HEK293 (cell line): ENCODE measurements around the gene MPC1.
A peak's percentile ranks its signal among the peaks of the same experiment; 100 is the strongest.

ENCODE experiments used
- BCL11A ChIP-seq: fragments of 450-650 bp; formaldehyde crosslinking; IDR thresholded peaks from 2 replicates; pipeline ENCODE4 v1.5.1; 2016; ENCODE audit warnings: low read depth, missing biosample characterization, missing genetic modification characterization
- BCL6B ChIP-seq: fragments of 450-650 bp; formaldehyde crosslinking; IDR thresholded peaks from 2 replicates; pipeline ENCODE4 v1.5.1; 2017; ENCODE audit warnings: missing biosample characterization, missing genetic modification characterization
- EGR2 ChIP-seq: fragments of 450-650 bp; formaldehyde crosslinking; IDR thresholded peaks from 2 replicates; pipeline ENCODE4 v1.5.1; 2016; ENCODE audit warnings: low read depth, missing biosample characterization, missing genetic modification characterization
- FEZF1 ChIP-seq: fragments of 450-650 bp; formaldehyde crosslinking; IDR thresholded peaks from 2 replicates; pipeline ENCODE4 v1.5.1; 2016; ENCODE audit warnings: missing biosample characterization, missing genetic modification characterization
- KLF1 ChIP-seq: fragments of 450-650 bp; formaldehyde crosslinking; IDR thresholded peaks from 2 replicates; pipeline ENCODE4 v1.5.1; 2016; ENCODE audit warnings: missing biosample characterization, missing genetic modification characterization
- KLF7 ChIP-seq: fragments of 450-650 bp; formaldehyde crosslinking; IDR thresholded peaks from 2 replicates; pipeline ENCODE4 v1.5.1; 2016; ENCODE audit warnings: missing biosample characterization, missing genetic modification characterization, borderline replicate concordance
- OSR2 ChIP-seq: fragments of 450-650 bp; formaldehyde crosslinking; IDR thresholded peaks from 2 replicates; pipeline ENCODE4 v1.5.1; 2016; ENCODE audit warnings: missing biosample characterization, missing genetic modification characterization
- REPIN1 ChIP-seq: fragments of 450-650 bp; formaldehyde crosslinking; IDR thresholded peaks from 2 replicates; pipeline ENCODE4 v1.5.1; 2017; ENCODE audit warnings: missing biosample characterization, missing genetic modification characterization, low read depth
- SCRT1 ChIP-seq: fragments of 450-650 bp; formaldehyde crosslinking; IDR thresholded peaks from 2 replicates; pipeline ENCODE4 v1.5.1; 2016; ENCODE audit warnings: missing biosample characterization, missing genetic modification characterization, borderline replicate concordance
- TRIM28 ChIP-seq: IDR thresholded peaks from 2 replicates; pipeline ENCODE4 v1.6.1; 2011; ENCODE audit warnings: low read length, control low read depth, borderline replicate concordance
- TSHZ1 ChIP-seq: fragments of 450-650 bp; formaldehyde crosslinking; IDR thresholded peaks from 2 replicates; pipeline ENCODE4 v1.5.1; 2016; ENCODE audit warnings: missing biosample characterization, missing genetic modification characterization, borderline replicate concordance
- ZBTB20 ChIP-seq: fragments of 450-650 bp; formaldehyde crosslinking; IDR thresholded peaks from 2 replicates; pipeline ENCODE4 v1.5.1; 2016; ENCODE audit warnings: missing biosample characterization, missing genetic modification characterization
- ZBTB21 ChIP-seq: fragments of 450-650 bp; formaldehyde crosslinking; IDR thresholded peaks from 2 replicates; pipeline ENCODE4 v1.5.1; 2017; ENCODE audit warnings: missing biosample characterization, missing genetic modification characterization
- ZBTB7A ChIP-seq: fragments of 450-650 bp; formaldehyde crosslinking; IDR thresholded peaks from 2 replicates; pipeline ENCODE4 v1.5.1; 2016; ENCODE audit warnings: low read depth, missing biosample characterization, missing genetic modification characterization
- ZNF10 ChIP-seq: fragments of 450-650 bp; formaldehyde crosslinking; IDR thresholded peaks from 2 replicates; pipeline ENCODE4 v1.5.1; 2017; ENCODE audit warnings: missing biosample characterization, missing genetic modification characterization
- ZNF112 ChIP-seq: fragments of 450-650 bp; formaldehyde crosslinking; IDR thresholded peaks from 2 replicates; pipeline ENCODE4 v1.5.0; 2017; ENCODE audit warnings: missing biosample characterization, missing genetic modification characterization
- ZNF114 ChIP-seq: fragments of 450-650 bp; formaldehyde crosslinking; IDR thresholded peaks from 2 replicates; pipeline ENCODE4 v1.5.0; 2017; ENCODE audit warnings: missing biosample characterization, missing genetic modification characterization
- ZNF266 ChIP-seq: fragments of 450-650 bp; formaldehyde crosslinking; IDR thresholded peaks from 2 replicates; pipeline ENCODE4 v1.5.1; 2016; ENCODE audit warnings: missing biosample characterization, missing genetic modification characterization, low read depth
- ZNF391 ChIP-seq: fragments of 450-650 bp; formaldehyde crosslinking; IDR thresholded peaks from 2 replicates; pipeline ENCODE4 v1.5.1; 2016; ENCODE audit warnings: low read depth, missing biosample characterization, missing genetic modification characterization, borderline replicate concordance
- ZNF426 ChIP-seq: fragments of 450-650 bp; formaldehyde crosslinking; IDR thresholded peaks from 2 replicates; pipeline ENCODE4 v1.5.1; 2017; ENCODE audit warnings: missing biosample characterization, missing genetic modification characterization, mild to moderate bottlenecking, inconsistent platforms, moderate library complexity
- ZNF514 ChIP-seq: fragments of 450-650 bp; formaldehyde crosslinking; IDR thresholded peaks from 2 replicates; pipeline ENCODE4 v1.5.1; 2016; ENCODE audit warnings: missing biosample characterization, missing genetic modification characterization
- ZNF544 ChIP-seq: fragments of 450-650 bp; formaldehyde crosslinking; IDR thresholded peaks from 2 replicates; pipeline ENCODE4 v1.5.0; 2017; ENCODE audit warnings: missing biosample characterization, missing genetic modification characterization
- ZNF580 ChIP-seq: fragments of 450-650 bp; formaldehyde crosslinking; IDR thresholded peaks from 2 replicates; pipeline ENCODE4 v1.5.1; 2016; ENCODE audit warnings: missing biosample characterization, missing genetic modification characterization
- ZNF610 ChIP-seq: fragments of 450-650 bp; formaldehyde crosslinking; IDR thresholded peaks from 2 replicates; pipeline ENCODE4 v1.5.1; 2016; ENCODE audit warnings: missing biosample characterization, missing genetic modification characterization, borderline replicate concordance
- ZNF629 ChIP-seq: fragments of 450-650 bp; formaldehyde crosslinking; IDR thresholded peaks from 2 replicates; pipeline ENCODE4 v1.5.1; 2017; ENCODE audit warnings: missing biosample characterization, missing genetic modification characterization
- ZNF664 ChIP-seq: fragments of 450-650 bp; formaldehyde crosslinking; IDR thresholded peaks from 2 replicates; pipeline ENCODE4 v1.5.1; 2016; ENCODE audit warnings: missing biosample characterization, missing genetic modification characterization
- ZNF670 ChIP-seq: fragments of 450-650 bp; formaldehyde crosslinking; IDR thresholded peaks from 2 replicates; pipeline ENCODE4 v1.5.1; 2016; ENCODE audit warnings: missing biosample characterization, missing genetic modification characterization, low read depth
- ZNF776 ChIP-seq: fragments of 450-650 bp; formaldehyde crosslinking; IDR thresholded peaks from 2 replicates; pipeline ENCODE4 v1.5.0; 2017; ENCODE audit warnings: missing biosample characterization, missing genetic modification characterization, borderline replicate concordance
- ZSCAN16 ChIP-seq: fragments of 450-650 bp; formaldehyde crosslinking; IDR thresholded peaks from 2 replicates; pipeline ENCODE4 v1.5.1; 2016; ENCODE audit warnings: missing biosample characterization, missing genetic modification characterization
- ZSCAN30 ChIP-seq: fragments of 450-650 bp; IDR thresholded peaks from 2 replicates; pipeline ENCODE4 v1.5.1; 2018; ENCODE audit warnings: missing biosample characterization, mild to moderate bottlenecking, missing genetic modification characterization, moderate library complexity
- TF ChIP-seq, protein P1 (sequence below): fragments of 450-650 bp; formaldehyde crosslinking; IDR thresholded peaks from 2 replicates; pipeline ENCODE4 v1.5.1; 2017; ENCODE audit warnings: missing biosample characterization, missing genetic modification characterization
- TF ChIP-seq, protein P2 (sequence below): fragments of 450-650 bp; formaldehyde crosslinking; IDR thresholded peaks from 2 replicates; pipeline ENCODE4; 2016; ENCODE audit warnings: missing biosample characterization, missing genetic modification characterization

Gene MPC1

GRCh38 chr6:166402582-166403277 lies 20.0 kb upstream of the MPC1 start (continued):
- TF ChIP-seq ZNF664 (tag by site-specific recombination) (0 out of 2 replicates have a peak, but pooled peaks have one; percentile 15), ZNF426 (tag by site-specific recombination) (no peak), OSR2 (tag by site-specific recombination) (peak; percentile 86), TSHZ1 (tag by site-specific recombination) (no peak), ZNF629 (tag by site-specific recombination) (peak; percentile 26; the same call in 1 of the 2 replicates), ZNF610 (0 out of 2 replicates have a peak, but pooled peaks have one; percentile 20), ZBTB20 (tag by site-specific recombination) (peak; percentile 26; the same call in 1 of the 2 replicates), ZNF112 (tag by site-specific recombination) (no peak), FEZF1 (tag by site-specific recombination) (peak; percentile 92), ZBTB7A (no peak), ZNF670 (tag by site-specific recombination) (no peak), REPIN1 (tag by site-specific recombination) (no peak), ZNF266 (tag by site-specific recombination) (no peak), ZSCAN30 (tag by site-specific recombination) (peak; percentile 89), KLF1 (tag by site-specific recombination) (no peak), ZBTB21 (tag by site-specific recombination) (peak; percentile 43; the same call in 1 of the 2 replicates), KLF7 (no peak; the same call in 1 of the 2 replicates), ZNF10 (tag by site-specific recombination) (peak; percentile 57; the same call in 1 of the 2 replicates), ZNF114 (tag by site-specific recombination) (no peak), BCL11A (tag by site-specific recombination) (0 out of 2 replicates have a peak, but pooled peaks have one; percentile 23), ZNF544 (tag by site-specific recombination) (no peak), TRIM28 (0 out of 2 replicates have a peak, but pooled peaks have one; percentile 52), EGR2 (tag by site-specific recombination) (no peak), ZNF776 (tag by site-specific recombination) (no peak), SCRT1 (tag by site-specific recombination) (no peak), ZSCAN16 (tag by site-specific recombination) (0 out of 2 replicates have a peak, but pooled peaks have one; percentile 46), ZNF514 (tag by site-specific recombination) (no peak), BCL6B (tag by site-specific recombination) (no peak), ZNF391 (tag by site-specific recombination) (no peak), ZNF580 (tag by site-specific recombination) (peak; percentile 91)
- TF ChIP-seq, protein P1, sequence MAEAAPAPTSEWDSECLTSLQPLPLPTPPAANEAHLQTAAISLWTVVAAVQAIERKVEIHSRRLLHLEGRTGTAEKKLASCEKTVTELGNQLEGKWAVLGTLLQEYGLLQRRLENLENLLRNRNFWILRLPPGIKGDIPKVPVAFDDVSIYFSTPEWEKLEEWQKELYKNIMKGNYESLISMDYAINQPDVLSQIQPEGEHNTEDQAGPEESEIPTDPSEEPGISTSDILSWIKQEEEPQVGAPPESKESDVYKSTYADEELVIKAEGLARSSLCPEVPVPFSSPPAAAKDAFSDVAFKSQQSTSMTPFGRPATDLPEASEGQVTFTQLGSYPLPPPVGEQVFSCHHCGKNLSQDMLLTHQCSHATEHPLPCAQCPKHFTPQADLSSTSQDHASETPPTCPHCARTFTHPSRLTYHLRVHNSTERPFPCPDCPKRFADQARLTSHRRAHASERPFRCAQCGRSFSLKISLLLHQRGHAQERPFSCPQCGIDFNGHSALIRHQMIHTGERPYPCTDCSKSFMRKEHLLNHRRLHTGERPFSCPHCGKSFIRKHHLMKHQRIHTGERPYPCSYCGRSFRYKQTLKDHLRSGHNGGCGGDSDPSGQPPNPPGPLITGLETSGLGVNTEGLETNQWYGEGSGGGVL (tag by site-specific recombination), result no peak
- TF ChIP-seq, protein P2, sequence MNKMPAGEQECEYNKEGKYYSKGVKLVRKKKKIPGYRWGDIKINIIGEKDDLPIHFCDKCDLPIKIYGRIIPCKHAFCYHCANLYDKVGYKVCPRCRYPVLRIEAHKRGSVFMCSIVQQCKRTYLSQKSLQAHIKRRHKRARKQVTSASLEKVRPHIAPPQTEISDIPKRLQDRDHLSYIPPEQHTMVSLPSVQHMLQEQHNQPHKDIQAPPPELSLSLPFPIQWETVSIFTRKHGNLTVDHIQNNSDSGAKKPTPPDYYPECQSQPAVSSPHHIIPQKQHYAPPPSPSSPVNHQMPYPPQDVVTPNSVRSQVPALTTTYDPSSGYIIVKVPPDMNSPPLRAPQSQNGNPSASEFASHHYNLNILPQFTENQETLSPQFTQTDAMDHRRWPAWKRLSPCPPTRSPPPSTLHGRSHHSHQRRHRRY (tag by site-specific recombination), result no peak
